H9 (cell line): Measurements from ENCODE around the gene RFX1. TPM values are rescaled to one million over a fixed set of nuclear protein-coding genes. Genes with fewer than 3 reads are reported as not detected.

Experiments used
- DNase-seq: peaks from one replicate; pipeline ENCODE4 v3.0.0-alpha.2; 2017
- H2AFZ ChIP-seq: one replicate; pipeline ENCODE4 v1.6.1; 2013; ENCODE audit warnings: mild to moderate bottlenecking, low read length, control low read depth, moderate library complexity
- H2AK5ac ChIP-seq: 2 replicates; pipeline ENCODE4 v1.6.1; 2013; ENCODE audit warnings: low read length, control low read depth, mixed read lengths; ENCODE audit not compliant: insufficient read length
- H2BK120ac ChIP-seq: one replicate; pipeline ENCODE4 v1.6.1; 2013; ENCODE audit warnings: low read depth, mild to moderate bottlenecking, low read length, control low read depth, inconsistent platforms; ENCODE audit not compliant: poor library complexity, severe bottlenecking
- H2BK12ac ChIP-seq: 2 replicates; pipeline ENCODE4 v1.6.1; 2013; ENCODE audit warnings: low read length, control low read depth, mixed read lengths, low read depth; ENCODE audit not compliant: insufficient read length
- H2BK15ac ChIP-seq: 2 replicates; pipeline ENCODE4 v1.6.1; 2013; ENCODE audit warnings: low read depth, low read length, control low read depth
- H2BK20ac ChIP-seq: one replicate; pipeline ENCODE4 v1.6.1; 2013; ENCODE audit warnings: low read depth, mild to moderate bottlenecking, low read length, control low read depth, inconsistent platforms; ENCODE audit not compliant: poor library complexity, severe bottlenecking
- H2BK5ac ChIP-seq: 2 replicates; pipeline ENCODE4 v1.6.1; 2013; ENCODE audit warnings: low read length, control low read depth, mixed read lengths; ENCODE audit not compliant: insufficient read length
- H3K14ac ChIP-seq: 2 replicates; pipeline ENCODE4 v1.6.1; 2013; ENCODE audit warnings: low read length, control low read depth; ENCODE audit not compliant: insufficient read depth
- H3K18ac ChIP-seq: 2 replicates; pipeline ENCODE4 v1.6.1; 2013; ENCODE audit warnings: low read depth, mild to moderate bottlenecking, mixed read lengths, low read length, control low read depth; ENCODE audit not compliant: insufficient read length
- H3K23ac ChIP-seq: 2 replicates; pipeline ENCODE4 v1.6.1; 2013; ENCODE audit warnings: low read length, control low read depth, mixed read lengths, low read depth; ENCODE audit not compliant: insufficient read length
- H3K23me2 ChIP-seq: 2 replicates; pipeline ENCODE4 v1.6.1; 2013; ENCODE audit warnings: low read depth, mild to moderate bottlenecking, mixed read lengths, low read length, control low read depth; ENCODE audit not compliant: insufficient read length, poor library complexity, severe bottlenecking
- H3K27ac ChIP-seq: 2 replicates; pipeline ENCODE4 v1.5.1; 2013; ENCODE audit warnings: low read length, control low read depth, mixed read lengths, low read depth; ENCODE audit not compliant: insufficient read length
- H3K27me3 ChIP-seq: 2 replicates; pipeline ENCODE4 v1.6.1; 2013; ENCODE audit warnings: low read length, control low read depth, inconsistent platforms; ENCODE audit not compliant: insufficient read depth
- H3K4ac ChIP-seq: 2 replicates; pipeline ENCODE4 v1.6.1; 2013; ENCODE audit warnings: low read depth, mild to moderate bottlenecking, control low read depth, inconsistent platforms, low read length, moderate library complexity
- H3K4me1 ChIP-seq: 2 replicates; pipeline ENCODE4 v1.6.1; 2013; ENCODE audit warnings: low read length, control low read depth, inconsistent platforms; ENCODE audit not compliant: insufficient read depth
- H3K4me2 ChIP-seq: 2 replicates; pipeline ENCODE4 v1.6.1; 2013; ENCODE audit warnings: low read length, control low read depth, mixed read lengths; ENCODE audit not compliant: insufficient read length, insufficient read depth
- H3K56ac ChIP-seq: 2 replicates; pipeline ENCODE4 v1.6.1; 2013; ENCODE audit warnings: low read depth, mild to moderate bottlenecking, mixed read lengths, low read length, control low read depth; ENCODE audit not compliant: insufficient read length
- H3K79me1 ChIP-seq: 2 replicates; pipeline ENCODE4 v1.6.1; 2013; ENCODE audit warnings: low read depth, mild to moderate bottlenecking, moderate library complexity, low read length, control low read depth, inconsistent platforms; ENCODE audit not compliant: insufficient read depth, poor library complexity, severe bottlenecking
- H3K79me2 ChIP-seq: 2 replicates; pipeline ENCODE4 v1.6.1; 2013; ENCODE audit warnings: low read length, control low read depth, inconsistent platforms; ENCODE audit not compliant: insufficient read depth
- H3K9ac ChIP-seq: 2 replicates; pipeline ENCODE4 v1.6.1; 2013; ENCODE audit warnings: low read length, control low read depth, mixed read lengths; ENCODE audit not compliant: insufficient read length; ENCODE audit errors: extremely low read depth
- H3K9me3 ChIP-seq: one replicate; pipeline ENCODE4 v1.6.1; 2013; ENCODE audit warnings: low read depth, low read length, inconsistent platforms; ENCODE audit not compliant: control insufficient read depth
- H3T11ph ChIP-seq: one replicate; pipeline ENCODE4 v1.6.1; 2013; ENCODE audit warnings: mild to moderate bottlenecking, low read length, control low read depth, inconsistent platforms
- H4K20me1 ChIP-seq: one replicate; pipeline ENCODE4 v1.6.1; 2013; ENCODE audit not compliant: control insufficient read depth, insufficient read length, insufficient read depth
- H4K5ac ChIP-seq: 2 replicates; pipeline ENCODE4 v1.6.1; 2013; ENCODE audit warnings: low read depth, mild to moderate bottlenecking, mixed read lengths, low read length, control low read depth; ENCODE audit not compliant: insufficient read length
- H4K8ac ChIP-seq: replicated peaks from 2 replicates; pipeline ENCODE4 v1.6.1; 2013; ENCODE audit warnings: low read length, control low read depth, mixed read lengths, low read depth; ENCODE audit not compliant: insufficient read length
- H4K91ac ChIP-seq: 2 replicates; pipeline ENCODE4 v1.6.1; 2013; ENCODE audit warnings: low read depth, mild to moderate bottlenecking, moderate library complexity, mixed read lengths, low read length, control low read depth; ENCODE audit not compliant: insufficient read length
- H3K27ac Mint-ChIP-seq, 3 experiments: 2 replicates in 2 of 3; 3 replicates in 1 of 3; pipeline ENCODE4 v1.8.0; 2020 to 2021; ENCODE audit warnings: mixed read lengths in 3 of 3, mild to moderate bottlenecking in 1 of 3, moderate library complexity in 1 of 3
- H3K27me3 Mint-ChIP-seq: 2 replicates; pipeline ENCODE4 v1.8.0; 2021; ENCODE audit warnings: low read depth, mild to moderate bottlenecking, moderate library complexity, mixed read lengths
- H3K36me3 Mint-ChIP-seq, 3 experiments: 2 replicates in 2 of 3; 3 replicates in 1 of 3; pipeline ENCODE4 v1.8.0; 2020 to 2021; ENCODE audit warnings: low read depth in 3 of 3, mixed read lengths in 3 of 3; ENCODE audit not compliant: insufficient read depth in 1 of 3
- H3K4me1 Mint-ChIP-seq, 2 experiments: 2 replicates each; pipeline ENCODE4 v1.8.0; 2020; ENCODE audit warnings: mixed read lengths in 2 of 2
- H3K4me3 Mint-ChIP-seq, 2 experiments: 2 replicates in 1 of 2; 3 replicates in 1 of 2; pipeline ENCODE4 v1.8.0; 2020 to 2021; ENCODE audit warnings: mild to moderate bottlenecking in 2 of 2, mixed read lengths in 2 of 2, moderate library complexity in 1 of 2
- H3K9me3 Mint-ChIP-seq, 2 experiments: 2 replicates in 1 of 2; 3 replicates in 1 of 2; pipeline ENCODE4 v1.8.0; 2020; ENCODE audit warnings: mild to moderate bottlenecking in 2 of 2, mixed read lengths in 2 of 2, moderate library complexity in 1 of 2
- WGBS: extraction: QIAGEN DNeasy Blood & Tissue Kit; methylation state at CpG from one replicate; pipeline ENCODE4 v1.1.7; 2013; ENCODE audit warnings: missing lambda C conversion rate, low lambda C conversion rate, mixed read lengths; ENCODE audit not compliant: insufficient read length; ENCODE audit errors: extremely low coverage; 5-methylcytosine and 5-hydroxymethylcytosine counted together
- total RNA-seq: library from RNA; stranded (reverse); gene quantifications from 2 replicates; pipeline ENCODE4 v1.2.1, GENCODE V29; 2021
- TF ChIP-seq, protein P1 (sequence below): fragments of 200-600 bp; sonication (generic); conservative IDR thresholded peaks from 3 replicates; pipeline ENCODE4 v1.8.0; 2021; ENCODE audit warnings: antibody characterized with exemption, mild to moderate bottlenecking

The RFX1 gene
- total RNA-seq, 1 experiment from 2014 or later, result 21.4 TPM

DNA sequence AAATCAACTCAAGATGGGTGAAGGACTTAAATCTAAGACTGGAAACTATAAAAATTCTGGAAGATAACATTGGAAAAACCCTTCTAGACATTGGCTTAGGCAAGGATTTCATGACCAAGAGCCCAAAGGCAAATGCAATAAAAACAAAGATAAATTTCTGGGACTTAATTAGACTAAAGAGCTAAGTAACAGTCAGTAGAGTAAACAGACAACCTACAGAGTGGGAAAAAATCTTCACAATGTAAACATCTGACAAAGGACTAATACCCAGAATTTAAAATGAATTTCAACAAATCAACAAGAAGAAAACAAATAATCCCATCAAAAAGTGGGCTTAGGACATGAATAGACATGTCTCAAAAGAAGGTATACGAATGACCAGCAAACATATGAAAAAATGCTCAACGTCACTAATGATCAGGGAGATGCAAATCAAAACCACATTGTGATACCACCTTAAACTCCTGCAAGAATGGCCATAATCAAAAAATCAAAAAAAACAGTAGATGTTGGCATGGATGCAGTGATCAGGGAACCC, 6.3 kb upstream of the RFX1 start:
- Histone ChIP-seq H4K5ac (no peak overlapping the region), H3K23me2 (no peaks in the 10 kb centered on the region), H4K20me1 (no peaks in the 10 kb centered on the region), H3K27ac (no peak overlapping the region), H3K79me2 (no peaks in the 10 kb centered on the region), H3K4ac (no peak overlapping the region), H2AK5ac (no peak overlapping the region), H3K14ac (no peak overlapping the region), H3K27me3 (no peaks in the 10 kb centered on the region), H3K9ac (no peak overlapping the region), H3K56ac (no peak overlapping the region), H3K9me3 (no peaks in the 10 kb centered on the region), H2BK5ac (no peak overlapping the region), H2BK12ac (no peak overlapping the region), H2BK20ac (no peak overlapping the region), H3K4me1 (no peaks in the 10 kb centered on the region), H4K91ac (no peak overlapping the region), H3T11ph (no peak overlapping the region), H4K8ac (no peak overlapping the region), H2BK120ac (no peak overlapping the region), H3K4me2 (no peak overlapping the region), H3K79me1 (no peaks in the 10 kb centered on the region), H3K23ac (no peak overlapping the region), H3K18ac (no peak overlapping the region), H2BK15ac (no peak overlapping the region), H2AFZ (no peak overlapping the region)
- Mint-ChIP-seq H3K9me3 (peaks cover 0 to 2% of the 10 kb centered on the region in 2 experiments; a peak in 2 of 5 replicates), H3K27ac (no peak overlapping the region), H3K4me3 (no peak overlapping the region), H3K4me1 (no peaks in the 10 kb centered on the region), H3K36me3 (no peaks in the 10 kb centered on the region), H3K27me3 (peaks cover 1% of the 10 kb centered on the region; the same call in 1 of the 2 replicates)
- DNase-seq, result no peak
- TF ChIP-seq, protein P1, sequence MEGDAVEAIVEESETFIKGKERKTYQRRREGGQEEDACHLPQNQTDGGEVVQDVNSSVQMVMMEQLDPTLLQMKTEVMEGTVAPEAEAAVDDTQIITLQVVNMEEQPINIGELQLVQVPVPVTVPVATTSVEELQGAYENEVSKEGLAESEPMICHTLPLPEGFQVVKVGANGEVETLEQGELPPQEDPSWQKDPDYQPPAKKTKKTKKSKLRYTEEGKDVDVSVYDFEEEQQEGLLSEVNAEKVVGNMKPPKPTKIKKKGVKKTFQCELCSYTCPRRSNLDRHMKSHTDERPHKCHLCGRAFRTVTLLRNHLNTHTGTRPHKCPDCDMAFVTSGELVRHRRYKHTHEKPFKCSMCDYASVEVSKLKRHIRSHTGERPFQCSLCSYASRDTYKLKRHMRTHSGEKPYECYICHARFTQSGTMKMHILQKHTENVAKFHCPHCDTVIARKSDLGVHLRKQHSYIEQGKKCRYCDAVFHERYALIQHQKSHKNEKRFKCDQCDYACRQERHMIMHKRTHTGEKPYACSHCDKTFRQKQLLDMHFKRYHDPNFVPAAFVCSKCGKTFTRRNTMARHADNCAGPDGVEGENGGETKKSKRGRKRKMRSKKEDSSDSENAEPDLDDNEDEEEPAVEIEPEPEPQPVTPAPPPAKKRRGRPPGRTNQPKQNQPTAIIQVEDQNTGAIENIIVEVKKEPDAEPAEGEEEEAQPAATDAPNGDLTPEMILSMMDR, result no peak
- WGBS, result no CpG with 5 or more reads among the region's 2 CpGs
